A673 (cell line): ENCODE results near the gene SMYD3. TPM values are rescaled to one million over a fixed set of nuclear protein-coding genes. Genes with fewer than 3 reads are reported as not detected.
"Not testable (repeated sequence)": the region's sequence is repeated elsewhere in the genome, so short reads cannot be mapped to it uniquely, and the experiment has no call there.

ENCODE experiments used
- BruUV-seq: library from RNA; stranded (reverse); fragments of 400-500 nt; replicated peaks from 2 replicates; lab custom pipeline; 2021; lab: Mats Ljungman, UMichigan
- CTCF ChIA-PET: fragments of 300-600 bp; sonication (Branson Sonifier 250); formaldehyde crosslinking; loops from one replicate; lab custom pipeline; 2022; ENCODE audit warnings: antibody characterized with exemption; lab: Charles Lee
- POLR2A ChIA-PET: fragments of 300-600 bp; sonication (Branson Sonifier 250); formaldehyde crosslinking; loops from one replicate; lab custom pipeline; 2022; ENCODE audit warnings: antibody characterized with exemption; ENCODE audit not compliant: low non-redundant PET; lab: Charles Lee
- DNase-seq: peaks from one replicate; pipeline ENCODE4 v3.0.0-alpha.2; 2015; ENCODE audit warnings: low spot score
- H3K27ac ChIP-seq: fragments of 200-600 bp; sonication (generic); 2 replicates; pipeline ENCODE4 v1.5.1; 2016; ENCODE audit warnings: mixed run types, low read depth, mild to moderate bottlenecking, mixed read lengths, antibody characterized with exemption, low read length; ENCODE audit not compliant: poor library complexity, severe bottlenecking
- H3K27me3 ChIP-seq: fragments of 200-600 bp; sonication (generic); replicated peaks from 2 replicates; pipeline ENCODE4 v1.6.1; 2017; ENCODE audit warnings: mixed run types, low read depth, mild to moderate bottlenecking, mixed read lengths, antibody characterized with exemption, low read length; ENCODE audit not compliant: insufficient read depth, poor library complexity
- H3K36me3 ChIP-seq: fragments of 200-600 bp; sonication (generic); 2 replicates; pipeline ENCODE4 v1.6.1; 2016; ENCODE audit warnings: mixed run types, mild to moderate bottlenecking, mixed read lengths, antibody characterized with exemption, low read length; ENCODE audit not compliant: insufficient read depth, poor library complexity, severe bottlenecking
- H3K4me1 ChIP-seq: fragments of 200-600 bp; sonication (generic); 2 replicates; pipeline ENCODE4 v1.6.1; 2017; ENCODE audit warnings: mixed run types, mild to moderate bottlenecking, mixed read lengths, antibody characterized with exemption, low read length; ENCODE audit not compliant: insufficient read depth, poor library complexity, severe bottlenecking
- H3K4me3 ChIP-seq: fragments of 200-600 bp; sonication (generic); 2 replicates; pipeline ENCODE4 v1.5.1; 2016; ENCODE audit warnings: low read depth, mixed run types, mild to moderate bottlenecking, mixed read lengths, low read length; ENCODE audit not compliant: poor library complexity, severe bottlenecking
- H3K9me3 ChIP-seq: fragments of 200-600 bp; sonication (generic); 2 replicates; pipeline ENCODE4 v1.6.1; 2016; ENCODE audit warnings: mixed run types, low read depth, mild to moderate bottlenecking, mixed read lengths, antibody characterized with exemption, low read length; ENCODE audit not compliant: poor library complexity, severe bottlenecking
- EZH2 ChIP-seq: fragments of 200-600 bp; sonication (generic); IDR thresholded peaks from 2 replicates; pipeline ENCODE4 v1.6.1; 2017; ENCODE audit warnings: borderline replicate concordance, low read depth, mild to moderate bottlenecking, mixed read lengths, antibody characterized with exemption, low read length; ENCODE audit not compliant: poor library complexity, severe bottlenecking
- intact Hi-C: fragments of 100-400 bp; cut with micrococcal nuclease; formaldehyde crosslinking; loops from one replicate; pipeline ENCODE4 v1.10.0; 2022; ENCODE audit not compliant: unreplicated experiment
- total RNA-seq: library from RNA; stranded (reverse); gene quantifications from 2 replicates; pipeline ENCODE4 v1.2.3, GENCODE V29; 2021
- TF ChIP-seq, protein P1 (sequence below): fragments of 300-800, 200-600 bp; sonication (generic); conservative IDR thresholded peaks from 2 replicates; pipeline ENCODE4 v1.5.1; 2017; ENCODE audit warnings: low read depth, mild to moderate bottlenecking, antibody characterized with exemption, low read length, moderate library complexity, mixed read lengths

SMYD3 gene
- total RNA-seq, 1 experiment from 2014 or later, result 29.0 TPM

DNA sequence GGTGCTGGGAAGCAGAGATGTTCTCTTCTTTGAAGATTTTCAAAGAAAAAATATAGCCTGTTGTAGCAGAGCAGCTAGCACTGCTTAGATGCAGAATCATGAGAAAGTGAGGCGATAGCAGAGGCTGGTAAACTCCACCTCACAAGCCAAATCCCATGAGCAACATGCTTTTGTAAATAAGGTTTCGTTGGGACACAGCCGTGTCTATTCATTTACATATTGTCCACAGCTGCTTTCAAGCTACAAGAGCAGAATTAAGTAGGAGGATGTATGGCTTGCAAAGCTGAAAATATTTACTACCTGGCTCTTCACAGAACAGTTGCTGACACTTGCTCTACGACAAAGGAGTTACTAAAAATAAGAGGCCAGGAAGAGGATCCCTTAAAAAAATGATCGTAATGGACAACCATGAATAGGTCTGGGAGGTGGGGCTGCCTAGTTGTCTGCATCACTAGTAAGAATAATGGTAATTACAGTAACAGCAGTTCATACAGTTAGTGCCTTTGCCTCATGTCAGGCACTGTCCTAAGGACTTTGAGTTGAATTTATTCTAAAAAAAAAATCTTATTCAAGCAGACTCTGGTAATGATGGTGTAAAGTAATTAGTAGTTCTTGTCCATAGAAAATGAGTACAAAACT lies 730.3 kb downstream of the SMYD3 start:
- DNase-seq, result no peak
- ChIA-PET CTCF (no interaction called here), POLR2A (no interaction called here)
- no peaks in the 10 kb centered on the region for H3K36me3 ChIP-seq
- TF ChIP-seq, protein P1, sequence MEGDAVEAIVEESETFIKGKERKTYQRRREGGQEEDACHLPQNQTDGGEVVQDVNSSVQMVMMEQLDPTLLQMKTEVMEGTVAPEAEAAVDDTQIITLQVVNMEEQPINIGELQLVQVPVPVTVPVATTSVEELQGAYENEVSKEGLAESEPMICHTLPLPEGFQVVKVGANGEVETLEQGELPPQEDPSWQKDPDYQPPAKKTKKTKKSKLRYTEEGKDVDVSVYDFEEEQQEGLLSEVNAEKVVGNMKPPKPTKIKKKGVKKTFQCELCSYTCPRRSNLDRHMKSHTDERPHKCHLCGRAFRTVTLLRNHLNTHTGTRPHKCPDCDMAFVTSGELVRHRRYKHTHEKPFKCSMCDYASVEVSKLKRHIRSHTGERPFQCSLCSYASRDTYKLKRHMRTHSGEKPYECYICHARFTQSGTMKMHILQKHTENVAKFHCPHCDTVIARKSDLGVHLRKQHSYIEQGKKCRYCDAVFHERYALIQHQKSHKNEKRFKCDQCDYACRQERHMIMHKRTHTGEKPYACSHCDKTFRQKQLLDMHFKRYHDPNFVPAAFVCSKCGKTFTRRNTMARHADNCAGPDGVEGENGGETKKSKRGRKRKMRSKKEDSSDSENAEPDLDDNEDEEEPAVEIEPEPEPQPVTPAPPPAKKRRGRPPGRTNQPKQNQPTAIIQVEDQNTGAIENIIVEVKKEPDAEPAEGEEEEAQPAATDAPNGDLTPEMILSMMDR, result no peak
- TF ChIP-seq EZH2, result no peak
- no TSS peak for BruUV-seq
- H3K9me3 ChIP-seq, result no peaks in the 10 kb centered on the region
- no peaks in the 10 kb centered on the region for H3K27me3 ChIP-seq
- intact Hi-C loops, result no loop called here
- no peak overlapping the region for H3K27ac ChIP-seq
- no peaks in the 10 kb centered on the region for H3K4me1 ChIP-seq
- no peak overlapping the region for H3K4me3 ChIP-seq

DNA sequence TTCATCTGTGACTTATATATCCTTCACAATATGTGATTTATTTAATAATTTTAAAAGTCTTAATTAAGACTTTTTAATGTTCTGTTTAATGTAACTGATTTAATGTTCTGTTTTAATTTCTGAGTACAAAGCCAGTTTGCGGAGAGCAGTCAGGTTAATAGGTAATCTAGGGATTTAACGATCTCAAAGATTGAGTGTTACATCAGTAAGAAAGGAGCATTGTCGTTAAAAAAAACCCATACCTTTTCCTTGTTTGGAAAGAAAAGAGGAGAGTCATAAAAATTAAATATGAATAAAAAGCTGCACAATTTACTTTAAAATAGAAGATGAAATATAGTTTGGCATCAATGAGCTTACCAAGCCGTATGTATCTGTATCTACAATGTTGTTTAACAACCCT lies 730.9 kb downstream of the SMYD3 start:
- TF ChIP-seq EZH2, result no peak
- TF ChIP-seq, protein P1, result no peak
- Histone ChIP-seq H3K4me3 (no peak overlapping the region), H3K27me3 (no peaks in the 10 kb centered on the region), H3K9me3 (no peaks in the 10 kb centered on the region), H3K36me3 (no peaks in the 10 kb centered on the region), H3K27ac (no peak overlapping the region), H3K4me1 (no peaks in the 10 kb centered on the region)
- intact Hi-C loops, result no loop called here
- ChIA-PET POLR2A (no interaction called here), CTCF (no interaction called here)
- DNase-seq, result no peak
- no TSS peak for BruUV-seq

DNA sequence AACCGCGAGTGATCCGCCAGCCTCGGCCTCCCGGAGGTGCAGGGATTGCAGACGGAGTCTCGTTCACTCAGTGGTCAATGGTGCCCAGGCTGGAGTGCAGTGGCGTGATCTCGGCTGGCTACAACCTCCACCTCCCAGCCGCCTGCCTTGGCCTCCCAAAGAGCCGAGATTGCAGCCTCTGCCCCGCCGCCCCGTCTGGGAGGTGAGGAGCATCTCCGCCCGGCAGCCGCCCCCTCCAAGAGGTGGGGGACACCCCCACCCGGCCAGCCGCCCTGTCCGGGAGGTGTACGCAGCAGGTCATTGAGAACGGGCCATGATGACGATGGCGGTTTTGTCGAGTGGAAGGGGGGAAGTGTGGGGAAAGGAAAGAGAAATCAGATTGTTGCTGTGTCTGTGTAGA lies 732.1 kb downstream of the SMYD3 start:
- H3K27me3 ChIP-seq, H3K4me3 ChIP-seq, DNase-seq, BruUV-seq, H3K36me3 ChIP-seq, H3K9me3 ChIP-seq, H3K4me1 ChIP-seq, CTCF ChIA-PET, POLR2A ChIA-PET, H3K27ac ChIP-seq, intact Hi-C loops: not testable (repeated sequence)

DNA sequence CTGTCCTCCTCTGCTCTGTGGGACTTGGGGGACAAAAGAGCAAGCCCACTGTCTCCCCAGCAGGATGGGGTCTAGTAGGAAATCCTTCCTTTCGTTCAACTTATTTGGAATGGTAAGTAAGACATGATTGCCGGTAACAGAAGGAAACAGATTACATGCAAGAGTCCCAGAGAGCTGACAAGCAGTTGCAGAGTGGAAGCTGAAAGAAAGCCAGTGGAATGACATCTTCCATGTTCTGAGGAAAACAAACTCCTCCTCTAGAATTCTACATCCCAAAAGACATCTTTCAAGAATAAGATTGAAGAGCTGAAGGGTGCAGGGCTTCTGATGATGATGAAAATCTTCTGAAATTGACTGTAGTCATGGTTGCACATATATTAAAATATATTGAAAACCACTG lies 732.9 kb downstream of the SMYD3 start:
- H3K36me3 ChIP-seq, result no peaks in the 10 kb centered on the region
- CTCF ChIA-PET, result no interaction called here
- no peak overlapping the region for H3K27ac ChIP-seq
- intact Hi-C loops, result no loop called here
- TF ChIP-seq EZH2, result no peak
- TF ChIP-seq, protein P1, result no peak
- DNase-seq, result no peak
- POLR2A ChIA-PET, result no interaction called here
- no peaks in the 10 kb centered on the region for H3K9me3 ChIP-seq
- H3K4me3 ChIP-seq, result no peak overlapping the region
- no peaks in the 10 kb centered on the region for H3K4me1 ChIP-seq
- no TSS peak for BruUV-seq
- no peaks in the 10 kb centered on the region for H3K27me3 ChIP-seq
